CD4-positive, alpha-beta T cell treated with Interleukin-10 for 1 hour (primary cell): ENCODE data around the gene NRG2.

ENCODE experiments used
- DNase-seq: peaks from one replicate; pipeline ENCODE4 v3.0.0-alpha.2; 2020

NRG2 gene

GRCh38 chr5:139806726-139807646 is 236.1 kb downstream of the NRG2 start:
- DNase-seq, result no peak

GRCh38 chr5:139806111-139806510 is 237.0 kb downstream of the NRG2 start:
- no peak for DNase-seq

- no peak for DNase-seq
Observed at GRCh38 chr5:139805545-139805944, 237.6 kb downstream of the NRG2 start.

- no peak for DNase-seq
Observed at GRCh38 chr5:139804800-139805397, 238.2 kb downstream of the NRG2 start.

- DNase-seq, result no peak
Observed at GRCh38 chr5:139803978-139804377, 239.1 kb downstream of the NRG2 start.

- no peak for DNase-seq
Observed at GRCh38 chr5:139799359-139799758, 243.7 kb downstream of the NRG2 start.

- DNase-seq, result no peak
Observed at GRCh38 chr5:139798883-139799282, 244.2 kb downstream of the NRG2 start.

GRCh38 chr5:139797856-139798510 is 245.1 kb downstream of the NRG2 start:
- no peak for DNase-seq

GRCh38 chr5:139797335-139797734 is 245.8 kb downstream of the NRG2 start:
- DNase-seq, result no peak
